Sigmoid colon (tissue), 4 donors: ENCODE data around the gene PIAS1.

Source experiments
- POLR2A ChIP-seq, 2 donors: fragments of 450-650 bp; IDR thresholded peaks; one replicate each; pipeline ENCODE4 v1.6.1; 2016; ENCODE audit warnings: antibody characterized with exemption in 2 of 2, mild to moderate bottlenecking in 2 of 2, moderate library complexity in 2 of 2
- POLR2AphosphoS5 ChIP-seq, 4 donors: sonication (generic); formaldehyde crosslinking; IDR thresholded peaks; one replicate each; pipeline ENCODE4 v1.6.1; 2017; ENCODE audit warnings: antibody characterized with exemption in 4 of 4
- TF ChIP-seq, protein P1 (sequence below), 4 experiments: fragments of 450-650 bp in 3 of 4; fragments of 200-600 bp in 1 of 4; IDR thresholded peaks; one replicate each; pipeline ENCODE4 v1.5.1; 2016 to 2019; ENCODE audit warnings: antibody characterized with exemption in 4 of 4, mild to moderate bottlenecking in 3 of 4, moderate library complexity in 2 of 4

DNA sequence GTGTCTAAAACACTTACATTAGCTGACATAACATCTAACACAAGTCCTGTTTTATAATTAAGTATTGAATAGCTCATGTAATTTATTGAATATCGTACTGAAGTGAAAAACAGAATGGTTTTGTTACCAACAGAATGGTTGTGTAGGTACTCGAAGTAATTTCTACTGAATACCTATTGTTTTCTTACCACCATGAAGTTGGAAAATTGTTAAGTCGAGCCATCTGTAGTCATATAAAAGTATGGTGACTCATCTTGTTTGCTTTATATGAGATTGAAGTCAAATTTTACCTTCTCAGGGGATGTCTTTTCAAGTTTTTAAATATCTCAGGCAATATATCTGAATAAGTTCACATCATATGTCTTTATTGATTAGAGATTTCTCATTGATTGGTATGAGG, 37.6 kb downstream of the PIAS1 start:
- TF ChIP-seq, protein P1, sequence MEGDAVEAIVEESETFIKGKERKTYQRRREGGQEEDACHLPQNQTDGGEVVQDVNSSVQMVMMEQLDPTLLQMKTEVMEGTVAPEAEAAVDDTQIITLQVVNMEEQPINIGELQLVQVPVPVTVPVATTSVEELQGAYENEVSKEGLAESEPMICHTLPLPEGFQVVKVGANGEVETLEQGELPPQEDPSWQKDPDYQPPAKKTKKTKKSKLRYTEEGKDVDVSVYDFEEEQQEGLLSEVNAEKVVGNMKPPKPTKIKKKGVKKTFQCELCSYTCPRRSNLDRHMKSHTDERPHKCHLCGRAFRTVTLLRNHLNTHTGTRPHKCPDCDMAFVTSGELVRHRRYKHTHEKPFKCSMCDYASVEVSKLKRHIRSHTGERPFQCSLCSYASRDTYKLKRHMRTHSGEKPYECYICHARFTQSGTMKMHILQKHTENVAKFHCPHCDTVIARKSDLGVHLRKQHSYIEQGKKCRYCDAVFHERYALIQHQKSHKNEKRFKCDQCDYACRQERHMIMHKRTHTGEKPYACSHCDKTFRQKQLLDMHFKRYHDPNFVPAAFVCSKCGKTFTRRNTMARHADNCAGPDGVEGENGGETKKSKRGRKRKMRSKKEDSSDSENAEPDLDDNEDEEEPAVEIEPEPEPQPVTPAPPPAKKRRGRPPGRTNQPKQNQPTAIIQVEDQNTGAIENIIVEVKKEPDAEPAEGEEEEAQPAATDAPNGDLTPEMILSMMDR (IDR thresholded peaks at IDR 0.05): no peak
- no peak for TF ChIP-seq POLR2AphosphoS5 (IDR thresholded peaks at IDR 0.05)
- no peak for TF ChIP-seq POLR2A (IDR thresholded peaks at IDR 0.05)
